K562 (cell line): ENCODE data around the gene IRX3. TPM values are rescaled to one million over a fixed set of nuclear protein-coding genes. Genes with fewer than 3 reads are reported as not detected.
A peak's percentile ranks its signal among the peaks of the same experiment; 100 is the strongest.

Experiments used
- ATAC-seq: fragments of 200-7000 bp; cut with Tn5 transposase; 3 replicates; pipeline ENCODE4 v1.9.1; 2020; ENCODE audit warnings: moderate library complexity
- BruUV-seq: library from RNA; stranded (reverse); fragments of 400-500 nt; replicated peaks from 2 replicates; lab custom pipeline; 2021; lab: Mats Ljungman, UMichigan
- CTCF ChIA-PET: fragments of 300-600 bp; formaldehyde crosslinking; extraction: SDS; loops from one replicate; lab custom pipeline; 2021; ENCODE audit warnings: low intra/inter-chr PET ratio; lab: Yijun Ruan, JAX
- POLR2A ChIA-PET: fragments of 300-600, 350-650 bp; sonication (Branson Sonifier 250); formaldehyde crosslinking; extraction: SDS; loops from one replicate; lab custom pipeline; 2021; ENCODE audit warnings: antibody characterized with exemption, inconsistent platforms; lab: Yijun Ruan, JAX
- DNase-seq, 4 experiments: peaks; one replicate each; pipeline versions ENCODE4 v3.0.0 to v3.0.0-alpha.2; 2011 to 2018; ENCODE audit warnings: low spot score in 3 of 4, mixed read lengths in 3 of 4; ENCODE audit errors: extremely low read depth in 1 of 4
- FAIRE-seq: peaks from 2 replicates; lab custom pipeline; 2011; peaks lifted over from hg19 to GRCh38; lab: Jason Lieb, UNC
- H2AFZ ChIP-seq: 2 replicates; pipeline ENCODE4 v1.6.0; 2011; ENCODE audit warnings: low read depth, low read length, control low read depth, inconsistent platforms
- H3K27ac ChIP-seq: fragments of 200-600 bp; 3 replicates; pipeline ENCODE4 v1.8.0; 2011; ENCODE audit warnings: low read depth, mild to moderate bottlenecking, control low read depth, inconsistent platforms, low read length, moderate library complexity, mixed read lengths; ENCODE audit errors: extremely low read depth
- H3K27me3 ChIP-seq, 2 experiments: fragments of 300-600 bp in 1 of 2; 2 replicates in 1 of 2; 3 replicates in 1 of 2; pipeline versions ENCODE4 v1.6.0 to v1.8.0; 2011; ENCODE audit warnings: inconsistent platforms in 2 of 2, low read length in 2 of 2, mild to moderate bottlenecking in 1 of 2, mixed read lengths in 1 of 2, moderate library complexity in 1 of 2; ENCODE audit not compliant: control insufficient read depth in 2 of 2, insufficient read depth in 2 of 2
- H3K36me3 ChIP-seq: fragments of 300-600 bp; 3 replicates; pipeline ENCODE4 v1.8.0; 2011; ENCODE audit warnings: mild to moderate bottlenecking, low read length, inconsistent platforms; ENCODE audit not compliant: control insufficient read depth, insufficient read depth
- H3K4me1 ChIP-seq, 2 experiments: fragments of 200-600 bp in 1 of 2; replicated peaks in 1 of 2; 2 replicates in 1 of 2; 3 replicates in 1 of 2; pipeline versions ENCODE4 v1.5.1 to v1.8.0; 2011; ENCODE audit warnings: inconsistent platforms in 2 of 2, low read length in 2 of 2, mild to moderate bottlenecking in 1 of 2, mixed read lengths in 1 of 2, moderate library complexity in 1 of 2; ENCODE audit not compliant: control insufficient read depth in 2 of 2, insufficient read depth in 2 of 2
- H3K4me2 ChIP-seq: 2 replicates; pipeline ENCODE4 v1.6.1; 2011; ENCODE audit warnings: low read length, control low read depth, inconsistent platforms, mixed read lengths; ENCODE audit not compliant: insufficient read depth
- H3K4me3 ChIP-seq: fragments of 200-600 bp; sonication (generic), shearing (Covaris generic); 2 replicates; pipeline ENCODE4 v1.5.1; 2016; ENCODE audit warnings: control low read depth, inconsistent platforms
- H3K79me2 ChIP-seq: fragments of 200-600 bp; 3 replicates; pipeline ENCODE4 v1.8.0; 2011; ENCODE audit warnings: low read length, inconsistent platforms; ENCODE audit not compliant: control insufficient read depth, insufficient read depth
- H3K9ac ChIP-seq, 2 experiments: 2 replicates each; pipeline versions ENCODE4 v1.6.0 to v1.6.1; 2011; ENCODE audit warnings: low read depth in 2 of 2, low read length in 2 of 2, control low read depth in 1 of 2, inconsistent platforms in 1 of 2, mild to moderate bottlenecking in 1 of 2, mixed read lengths in 1 of 2; ENCODE audit not compliant: insufficient read depth in 1 of 2
- H3K9me1 ChIP-seq: one replicate; pipeline ENCODE4 v1.6.0; 2011; ENCODE audit warnings: inconsistent platforms, mild to moderate bottlenecking, low read length, moderate library complexity; ENCODE audit not compliant: control insufficient read depth, insufficient read depth
- H3K9me3 ChIP-seq: replicated peaks from 2 replicates; pipeline ENCODE4 v1.5.1; 2011; ENCODE audit warnings: low read depth, low read length, inconsistent platforms; ENCODE audit not compliant: control insufficient read depth, insufficient read depth
- H4K20me1 ChIP-seq: replicated peaks from 2 replicates; pipeline ENCODE4 v1.6.1; 2011; ENCODE audit warnings: low read length, inconsistent platforms, mixed read lengths; ENCODE audit not compliant: control insufficient read depth, insufficient read depth
- ARID2 ChIP-seq: fragments of 450-650 bp; IDR thresholded peaks from 2 replicates; pipeline ENCODE4 v1.6.1; 2017; ENCODE audit warnings: antibody characterized with exemption, mild to moderate bottlenecking
- ATF6 ChIP-seq: sonication (generic); formaldehyde crosslinking; IDR thresholded peaks from 2 replicates; pipeline ENCODE4 v1.4.0; 2020; ENCODE audit warnings: mild to moderate bottlenecking, missing genetic modification reagents
- HMGXB4 ChIP-seq: sonication (generic); formaldehyde crosslinking; IDR thresholded peaks from 2 replicates; pipeline ENCODE4 v1.8.1; 2023; ENCODE audit warnings: mild to moderate bottlenecking, missing genetic modification reagents
- PYGO2 ChIP-seq: fragments of 450-650 bp; IDR thresholded peaks from 2 replicates; pipeline ENCODE4 v1.6.1; 2016; ENCODE audit warnings: mild to moderate bottlenecking, missing genetic modification characterization, moderate library complexity, missing compliant biosample characterization
- RBM25 ChIP-seq: fragments of 200-400 bp; formaldehyde crosslinking; IDR thresholded peaks from 2 replicates; pipeline ENCODE4 v1.6.1; 2018; ENCODE audit warnings: low read length, low read depth, moderate library complexity; ENCODE audit not compliant: severe bottlenecking
- SMARCA5 ChIP-seq: fragments of 450-650 bp; IDR thresholded peaks from 2 replicates; pipeline ENCODE4 v1.6.1; 2016
- ZNF41 ChIP-seq: fragments of 250-450 bp; sonication (Bioruptor Pico); conservative IDR thresholded peaks from 2 replicates; pipeline ENCODE4 v1.4.0; 2020; ENCODE audit warnings: mild to moderate bottlenecking
- WGBS: fragments of 100-300 bp; shearing (Covaris generic); methylation state at CpG from one replicate; pipeline ENCODE4 v1.1.6; 2016; ENCODE audit warnings: low coverage, mixed read lengths; ENCODE audit not compliant: insufficient coverage; ENCODE audit errors: missing lambda C conversion rate; 5-methylcytosine and 5-hydroxymethylcytosine counted together
- in situ Hi-C: fragments of 300-500 bp; cut with MboI; formaldehyde crosslinking; loops from 4 replicates; pipeline ENCODE4 v1.15.0; 2018; ENCODE audit warnings: inconsistent platforms, mixed read lengths
- intact Hi-C: fragments of 100-400 bp; cut with micrococcal nuclease; formaldehyde crosslinking; loops from 2 replicates; pipeline ENCODE4 v1.14.2; 2022
- polyA plus RNA-seq, 8 experiments: library from polyadenylated mRNA; depleted of rRNA in 4 of 8; stranded (reverse) in 5 of 8; unstranded in 3 of 8; fragments of >200 nt; fragmentation: Nextera tagmentation in 2 of 8; fragmentation: Illumina TruSeq in 1 of 8; extraction: Ambion mirVana in 2 of 8; extraction: Trizol in 1 of 8; gene quantifications; 2 replicates each; pipeline versions ENCODE4 v1.2.1 to v1.2.3, GENCODE V29; 2011 to 2014; ENCODE audit warnings: inconsistent platforms in 1 of 8, missing spikeins in 1 of 8
- total RNA-seq, 7 experiments: library from RNA; depleted of rRNA in 6 of 7; stranded (reverse); fragments of >200 nt in 6 of 7; fragmentation: Illumina TruSeq in 2 of 7; extraction: Trizol in 2 of 7; gene quantifications; 2 replicates each; pipeline versions ENCODE4 v1.2.1 to v1.2.3, GENCODE V29; 2011 to 2021; ENCODE audit warnings: low replicate concordance in 1 of 7

Gene IRX3
- total and polyA plus RNA-seq, 9 of the 15 experiments (the other 6 are each of a cell fraction or from before 2014, with no cell fraction given) = not detected

GRCh38 chr16:54296543-54296942 lies 10.0 kb upstream of the IRX3 start:
- no peak overlapping the region for H3K9ac ChIP-seq
- FAIRE-seq = no peak
- H2AFZ ChIP-seq = no peak overlapping the region
- DNase-seq = no peak
- H3K27ac ChIP-seq = no peak overlapping the region
- in situ Hi-C loops (no loop called here), intact Hi-C loops (no loop called here)
- ChIA-PET CTCF (no interaction called here), POLR2A (no interaction called here)
- H3K4me1 ChIP-seq = no peaks in the 10 kb centered on the region
- H3K4me2 ChIP-seq = no peak overlapping the region
- no TSS peak for BruUV-seq
- H3K9me3 ChIP-seq = no peaks in the 10 kb centered on the region
- no peaks in the 10 kb centered on the region for H3K9me1 ChIP-seq
- H3K79me2 ChIP-seq = no peaks in the 10 kb centered on the region
- ATAC-seq = no peak
- H3K36me3 ChIP-seq = no peaks in the 10 kb centered on the region
- H4K20me1 ChIP-seq = no peaks in the 10 kb centered on the region
- no peak overlapping the region for H3K4me3 ChIP-seq
- peaks cover 3 to 5% of the 10 kb centered on the region in 2 experiments; a peak in 3 of 5 replicates for H3K27me3 ChIP-seq
- TF ChIP-seq ZNF41 (no peak), RBM25 (peak; percentile 52)
- TF ChIP-seq, all 486 proteins: peak for 1
- WGBS = 0% methylated on average over 1 of the region's 1 CpG

GRCh38 chr16:54291656-54292487 lies 5.3 kb upstream of the IRX3 start:
- Histone ChIP-seq H3K27me3 (peaks cover 11 to 25% of the 10 kb centered on the region in 2 experiments; a peak in 4 of 5 replicates), H3K9ac (no peak overlapping the region), H4K20me1 (no peaks in the 10 kb centered on the region), H3K4me1 (peaks cover 0 to 4% of the 10 kb centered on the region in 2 experiments; a peak in 1 of 5 replicates), H3K9me3 (no peaks in the 10 kb centered on the region), H3K79me2 (no peaks in the 10 kb centered on the region), H3K27ac (no peak overlapping the region), H3K4me3 (no peak overlapping the region), H3K4me2 (no peak overlapping the region), H2AFZ (no peak overlapping the region), H3K9me1 (no peaks in the 10 kb centered on the region), H3K36me3 (no peaks in the 10 kb centered on the region)
- DNase-seq (no peak), FAIRE-seq (no peak), ATAC-seq (no peak)
- ChIA-PET POLR2A (no interaction called here), CTCF (no interaction called here)
- intact Hi-C loops (no loop called here), in situ Hi-C loops (no loop called here)
- TF ChIP-seq ATF6 (CRISPR knock-in tag) (no peak), SMARCA5 (no peak), ARID2 (no peak), HMGXB4 (CRISPR knock-in tag) (no peak), PYGO2 (tag) (no peak)
- 5% methylated on average over 21 of the region's 22 CpGs for WGBS
- no TSS peak for BruUV-seq
